ENCODE results near the gene DNTT. TPM values are rescaled to one million over a fixed set of nuclear protein-coding genes. Genes with fewer than 3 reads are reported as not detected.

DNTT gene
- total RNA-seq, 2 experiments from 2014 or later = not detected

- Mint-ChIP-seq H3K4me3 (no peak overlapping the region), H3K9me3 (ENCODE audit: low read depth) (no peaks in the 10 kb centered on the region), H3K4me1 (no peaks in the 10 kb centered on the region), H3K36me3 (ENCODE audit: low read depth) (no peaks in the 10 kb centered on the region), H3K27me3 (peaks cover 16% of the 10 kb centered on the region), H3K27ac (no peak overlapping the region)
- DNase-seq (no peak), ATAC-seq (no peak)
- ChIA-PET POLR2A (no interaction called here), CTCF (interaction anchor here (0.7 kb wide), 2 partner anchors 57 to 97 kb away, joined by 3 read pairs; no protein-coding TSS in a partner anchor)
- intact Hi-C loops (cut with DNase I, micrococcal nuclease) = no loop called here
Observed at GRCh38 chr10:96352582-96352981, 48.3 kb downstream of the DNTT start.

- Mint-ChIP-seq H3K4me3 (no peak overlapping the region), H3K9me3 (ENCODE audit: low read depth) (no peaks in the 10 kb centered on the region), H3K27me3 (peaks cover 11% of the 10 kb centered on the region), H3K4me1 (no peaks in the 10 kb centered on the region), H3K27ac (no peak overlapping the region), H3K36me3 (ENCODE audit: low read depth) (no peaks in the 10 kb centered on the region)
- ChIA-PET CTCF (interaction anchor here (0.6 to 3.3 kb wide), 5 partner anchors 15 to 155 kb away, joined by 3 to 18 read pairs (median 4); no protein-coding TSS in a partner anchor), POLR2A (no interaction called here)
- no peak for ATAC-seq
- intact Hi-C loops (cut with DNase I, micrococcal nuclease) = no loop called here
- no peak for DNase-seq
Observed at GRCh38 chr10:96357038-96357620, 52.9 kb downstream of the DNTT start.

- no peak for DNase-seq
- Mint-ChIP-seq H3K27ac (no peak within 1 kb of the TSS), H3K4me1 (no peaks in the 10 kb centered on the region), H3K4me3 (no peak within 1 kb of the TSS), H3K27me3 (peaks cover 8% of the 10 kb centered on the region), H3K9me3 (ENCODE audit: low read depth) (no peaks in the 10 kb centered on the region), H3K36me3 (ENCODE audit: low read depth) (no peaks in the 10 kb centered on the region)
- ChIA-PET CTCF (interaction anchor here (3.3 kb wide), 1 partner anchor 13 kb away, joined by 18 read pairs; no protein-coding TSS in a partner anchor), POLR2A (no interaction called here)
- intact Hi-C loops (cut with DNase I, micrococcal nuclease) = no loop called here
- no peak for ATAC-seq
Observed at GRCh38 chr10:96358851-96359540, 54.8 kb downstream of the DNTT start, which contains the start of gene OPALIN. TSS of gene OPALIN (minus strand) at chr10:96359002. CDS start at chr10:96358896, 106 bp downstream.

GRCh38 chr10:96359616-96360015, 55.4 kb downstream of the DNTT start:
- ATAC-seq = no peak
- H3K36me3 Mint-ChIP-seq (ENCODE audit: low read depth) = no peaks in the 10 kb centered on the region
- peaks cover 8% of the 10 kb centered on the region for H3K27me3 Mint-ChIP-seq
- intact Hi-C loops (cut with DNase I, micrococcal nuclease) = no loop called here
- H3K27ac Mint-ChIP-seq = no peak overlapping the region
- DNase-seq = no peak
- no peak overlapping the region for H3K4me3 Mint-ChIP-seq
- no peaks in the 10 kb centered on the region for H3K9me3 Mint-ChIP-seq (ENCODE audit: low read depth)
- CTCF ChIA-PET = interaction anchor here (3.3 kb wide), 1 partner anchor 13 kb away, joined by 18 read pairs; no protein-coding TSS in a partner anchor
- POLR2A ChIA-PET = no interaction called here
- H3K4me1 Mint-ChIP-seq = no peaks in the 10 kb centered on the region

- POLR2A ChIA-PET = no interaction called here
- Mint-ChIP-seq H3K4me3 (no peak overlapping the region), H3K27ac (no peak overlapping the region), H3K9me3 (ENCODE audit: low read depth) (no peaks in the 10 kb centered on the region), H3K36me3 (ENCODE audit: low read depth) (no peaks in the 10 kb centered on the region), H3K27me3 (peaks cover 5% of the 10 kb centered on the region), H3K4me1 (no peaks in the 10 kb centered on the region)
- DNase-seq = no peak
- no peak for ATAC-seq
- CTCF ChIA-PET = no interaction called here
- intact Hi-C loops (cut with DNase I, micrococcal nuclease) = no loop called here
Observed at GRCh38 chr10:96360331-96360730, 56.1 kb downstream of the DNTT start.

GRCh38 chr10:96360766-96361165, 56.5 kb downstream of the DNTT start:
- POLR2A ChIA-PET = no interaction called here
- Mint-ChIP-seq H3K36me3 (ENCODE audit: low read depth) (no peaks in the 10 kb centered on the region), H3K4me1 (no peaks in the 10 kb centered on the region), H3K4me3 (no peak overlapping the region), H3K9me3 (ENCODE audit: low read depth) (no peaks in the 10 kb centered on the region), H3K27ac (no peak overlapping the region), H3K27me3 (peaks cover 4% of the 10 kb centered on the region)
- CTCF ChIA-PET = interaction anchor here (0.5 kb wide), 1 partner anchor 10 kb away, joined by 4 read pairs; no protein-coding TSS in a partner anchor
- intact Hi-C loops (cut with DNase I, micrococcal nuclease) = no loop called here
- DNase-seq = no peak
- no peak for ATAC-seq

- Mint-ChIP-seq H3K27me3 (no peaks in the 10 kb centered on the region), H3K4me3 (no peak overlapping the region), H3K9me3 (ENCODE audit: low read depth) (no peaks in the 10 kb centered on the region), H3K4me1 (no peaks in the 10 kb centered on the region), H3K27ac (no peak overlapping the region), H3K36me3 (ENCODE audit: low read depth) (no peaks in the 10 kb centered on the region)
- ChIA-PET CTCF (interaction anchor here (0.6 to 2.7 kb wide), 4 partner anchors 9 to 145 kb away, joined by 3 to 16 read pairs (median 4); no protein-coding TSS in a partner anchor), POLR2A (no interaction called here)
- no peak for DNase-seq
- intact Hi-C loops (cut with DNase I, micrococcal nuclease) = no loop called here
- ATAC-seq = no peak
Observed at GRCh38 chr10:96365571-96365970, 61.3 kb downstream of the DNTT start.

GRCh38 chr10:96366508-96366907, 62.3 kb downstream of the DNTT start:
- ATAC-seq = no peak
- Mint-ChIP-seq H3K27ac (no peak overlapping the region), H3K4me3 (no peak overlapping the region), H3K27me3 (no peaks in the 10 kb centered on the region), H3K9me3 (ENCODE audit: low read depth) (no peaks in the 10 kb centered on the region), H3K4me1 (no peaks in the 10 kb centered on the region), H3K36me3 (ENCODE audit: low read depth) (no peaks in the 10 kb centered on the region)
- ChIA-PET CTCF (interaction anchor here (0.6 to 1.4 kb wide), 4 partner anchors 8 to 144 kb away, joined by 3 to 6 read pairs (median 4); no protein-coding TSS in a partner anchor), POLR2A (no interaction called here)
- no peak for DNase-seq
- intact Hi-C loops (cut with DNase I, micrococcal nuclease) = no loop called here

- POLR2A ChIA-PET = no interaction called here
- Mint-ChIP-seq H3K4me1 (no peaks in the 10 kb centered on the region), H3K36me3 (ENCODE audit: low read depth) (no peaks in the 10 kb centered on the region), H3K9me3 (ENCODE audit: low read depth) (no peaks in the 10 kb centered on the region), H3K4me3 (no peak overlapping the region), H3K27ac (no peak overlapping the region), H3K27me3 (no peaks in the 10 kb centered on the region)
- ATAC-seq = no peak
- CTCF ChIA-PET = interaction anchor here (1.2 to 1.6 kb wide), 3 partner anchors 7 to 138 kb away, joined by 3 to 6 read pairs (median 4); no protein-coding TSS in a partner anchor
- no peak for DNase-seq
- intact Hi-C loops (cut with DNase I, micrococcal nuclease) = no loop called here
Observed at GRCh38 chr10:96367470-96367869, 63.2 kb downstream of the DNTT start.

GRCh38 chr10:96368971-96369370, 64.7 kb downstream of the DNTT start:
- ATAC-seq = no peak
- no peak overlapping the region for H3K4me3 Mint-ChIP-seq
- H3K4me1 Mint-ChIP-seq = no peaks in the 10 kb centered on the region
- intact Hi-C loops (cut with DNase I, micrococcal nuclease) = no loop called here
- ChIA-PET CTCF (no interaction called here), POLR2A (no interaction called here)
- DNase-seq = no peak
- H3K9me3 Mint-ChIP-seq (ENCODE audit: low read depth) = no peaks in the 10 kb centered on the region
- no peaks in the 10 kb centered on the region for H3K36me3 Mint-ChIP-seq (ENCODE audit: low read depth)
- H3K27me3 Mint-ChIP-seq = no peaks in the 10 kb centered on the region
- no peak overlapping the region for H3K27ac Mint-ChIP-seq

- intact Hi-C loops (cut with DNase I, micrococcal nuclease) = no loop called here
- no peaks in the 10 kb centered on the region for H3K36me3 Mint-ChIP-seq (ENCODE audit: low read depth)
- no peak for ATAC-seq
Observed at GRCh38 chr10:96369890-96370583, 65.8 kb downstream of the DNTT start.

More at GRCh38 chr10:96369890-96370583, 65.8 kb downstream of the DNTT start:
- peaks cover 4% of the 10 kb centered on the region for H3K27me3 Mint-ChIP-seq
- POLR2A ChIA-PET = interaction anchor here (0.6 kb wide), 1 partner anchor 107 kb away, joined by 5 read pairs; no protein-coding TSS in a partner anchor
- no peak overlapping the region for H3K4me3 Mint-ChIP-seq
- no peaks in the 10 kb centered on the region for H3K9me3 Mint-ChIP-seq (ENCODE audit: low read depth)
- peaks cover 5% of the 10 kb centered on the region for H3K4me1 Mint-ChIP-seq
- CTCF ChIA-PET = interaction anchor here (0.7 to 4.2 kb wide), 16 partner anchors 9 to 840 kb away, joined by 3 to 18 read pairs (median 3); partner anchors contain the start of gene OPALIN
- no peak for DNase-seq
- H3K27ac Mint-ChIP-seq = no peak overlapping the region

All from activated CD4-positive, alpha-beta T cell treated with anti-CD3 and anti-CD28 coated beads for 36 hours (primary cell).